K562 (cell line): Measurements from ENCODE around the gene SLC25A28. TPM values are rescaled to one million over a fixed set of nuclear protein-coding genes. Genes with fewer than 3 reads are reported as not detected.

Experiments
- ATAC-seq: fragments of 200-7000 bp; cut with Tn5 transposase; 3 replicates; pipeline ENCODE4 v1.9.1; 2020; ENCODE audit warnings: moderate library complexity
- BruUV-seq: library from RNA; stranded (reverse); fragments of 400-500 nt; replicated peaks from 2 replicates; lab custom pipeline; 2021; lab: Mats Ljungman, UMichigan
- CTCF ChIA-PET: fragments of 300-600 bp; formaldehyde crosslinking; extraction: SDS; loops from one replicate; lab custom pipeline; 2021; ENCODE audit warnings: low intra/inter-chr PET ratio; lab: Yijun Ruan, JAX
- POLR2A ChIA-PET: fragments of 300-600, 350-650 bp; sonication (Branson Sonifier 250); formaldehyde crosslinking; extraction: SDS; loops from one replicate; lab custom pipeline; 2021; ENCODE audit warnings: antibody characterized with exemption, inconsistent platforms; lab: Yijun Ruan, JAX
- DNase-seq, 4 experiments: peaks; one replicate each; pipeline versions ENCODE4 v3.0.0 to v3.0.0-alpha.2; 2011 to 2018; ENCODE audit warnings: low spot score in 3 of 4, mixed read lengths in 3 of 4; ENCODE audit errors: extremely low read depth in 1 of 4
- FAIRE-seq: peaks from 2 replicates; lab custom pipeline; 2011; peaks lifted over from hg19 to GRCh38; lab: Jason Lieb, UNC
- H2AFZ ChIP-seq: 2 replicates; pipeline ENCODE4 v1.6.0; 2011; ENCODE audit warnings: low read depth, low read length, control low read depth, inconsistent platforms
- H3K27ac ChIP-seq: fragments of 200-600 bp; 3 replicates; pipeline ENCODE4 v1.8.0; 2011; ENCODE audit warnings: low read depth, mild to moderate bottlenecking, control low read depth, inconsistent platforms, low read length, moderate library complexity, mixed read lengths; ENCODE audit errors: extremely low read depth
- H3K27me3 ChIP-seq, 2 experiments: fragments of 300-600 bp in 1 of 2; 2 replicates in 1 of 2; 3 replicates in 1 of 2; pipeline versions ENCODE4 v1.6.0 to v1.8.0; 2011; ENCODE audit warnings: inconsistent platforms in 2 of 2, low read length in 2 of 2, mild to moderate bottlenecking in 1 of 2, mixed read lengths in 1 of 2, moderate library complexity in 1 of 2; ENCODE audit not compliant: control insufficient read depth in 2 of 2, insufficient read depth in 2 of 2
- H3K36me3 ChIP-seq: fragments of 300-600 bp; 3 replicates; pipeline ENCODE4 v1.8.0; 2011; ENCODE audit warnings: mild to moderate bottlenecking, low read length, inconsistent platforms; ENCODE audit not compliant: control insufficient read depth, insufficient read depth
- H3K4me1 ChIP-seq, 2 experiments: fragments of 200-600 bp in 1 of 2; replicated peaks in 1 of 2; 2 replicates in 1 of 2; 3 replicates in 1 of 2; pipeline versions ENCODE4 v1.5.1 to v1.8.0; 2011; ENCODE audit warnings: inconsistent platforms in 2 of 2, low read length in 2 of 2, mild to moderate bottlenecking in 1 of 2, mixed read lengths in 1 of 2, moderate library complexity in 1 of 2; ENCODE audit not compliant: control insufficient read depth in 2 of 2, insufficient read depth in 2 of 2
- H3K4me2 ChIP-seq: 2 replicates; pipeline ENCODE4 v1.6.1; 2011; ENCODE audit warnings: low read length, control low read depth, inconsistent platforms, mixed read lengths; ENCODE audit not compliant: insufficient read depth
- H3K4me3 ChIP-seq: fragments of 200-600 bp; sonication (generic), shearing (Covaris generic); 2 replicates; pipeline ENCODE4 v1.5.1; 2016; ENCODE audit warnings: control low read depth, inconsistent platforms
- H3K79me2 ChIP-seq: fragments of 200-600 bp; 3 replicates; pipeline ENCODE4 v1.8.0; 2011; ENCODE audit warnings: low read length, inconsistent platforms; ENCODE audit not compliant: control insufficient read depth, insufficient read depth
- H3K9ac ChIP-seq, 2 experiments: 2 replicates each; pipeline versions ENCODE4 v1.6.0 to v1.6.1; 2011; ENCODE audit warnings: low read depth in 2 of 2, low read length in 2 of 2, control low read depth in 1 of 2, inconsistent platforms in 1 of 2, mild to moderate bottlenecking in 1 of 2, mixed read lengths in 1 of 2; ENCODE audit not compliant: insufficient read depth in 1 of 2
- H3K9me1 ChIP-seq: one replicate; pipeline ENCODE4 v1.6.0; 2011; ENCODE audit warnings: inconsistent platforms, mild to moderate bottlenecking, low read length, moderate library complexity; ENCODE audit not compliant: control insufficient read depth, insufficient read depth
- H3K9me3 ChIP-seq: replicated peaks from 2 replicates; pipeline ENCODE4 v1.5.1; 2011; ENCODE audit warnings: low read depth, low read length, inconsistent platforms; ENCODE audit not compliant: control insufficient read depth, insufficient read depth
- H4K20me1 ChIP-seq: replicated peaks from 2 replicates; pipeline ENCODE4 v1.6.1; 2011; ENCODE audit warnings: low read length, inconsistent platforms, mixed read lengths; ENCODE audit not compliant: control insufficient read depth, insufficient read depth
- ATF7 ChIP-seq: fragments of 450-650 bp; IDR thresholded peaks from 2 replicates; pipeline ENCODE4 v1.7.1; 2014; ENCODE audit warnings: mild to moderate bottlenecking, moderate library complexity
- MCM5 ChIP-seq: fragments of 450-650 bp; IDR thresholded peaks from 2 replicates; pipeline ENCODE4 v1.6.1; 2016; ENCODE audit warnings: low read depth
- MCM7 ChIP-seq, 2 experiments: fragments of 450-650 bp; IDR thresholded peaks; 2 replicates each; pipeline ENCODE4 v1.6.1; 2016 to 2018
- MGA ChIP-seq: fragments of 450-650 bp; IDR thresholded peaks from 2 replicates; pipeline ENCODE4 v1.6.1; 2016; ENCODE audit warnings: mild to moderate bottlenecking, moderate library complexity
- PRMT5 ChIP-seq: sonication (generic); formaldehyde crosslinking; IDR thresholded peaks from 2 replicates; pipeline ENCODE4 v1.5.0; 2020; ENCODE audit warnings: missing genetic modification reagents
- SIN3B ChIP-seq: fragments of 450-650 bp; IDR thresholded peaks from 2 replicates; pipeline ENCODE4 v1.6.1; 2017; ENCODE audit warnings: low read depth, mild to moderate bottlenecking, moderate library complexity
- SIRT6 ChIP-seq: IDR thresholded peaks from one replicate; pipeline ENCODE4 v1.6.1; 2012; ENCODE audit warnings: low read depth, mild to moderate bottlenecking, control low read depth, inconsistent platforms, low read length, moderate library complexity
- SRSF7 ChIP-seq: fragments of 200-400 bp; formaldehyde crosslinking; optimal IDR thresholded peaks from 2 replicates; pipeline ENCODE3; 2017; ENCODE audit warnings: mild to moderate bottlenecking, low read depth, low read length
- ZNF282 ChIP-seq: sonication (generic); formaldehyde crosslinking; IDR thresholded peaks from 2 replicates; pipeline ENCODE4 v1.8.1; 2023; ENCODE audit warnings: missing genetic modification reagents
- in situ Hi-C: fragments of 300-500 bp; cut with MboI; formaldehyde crosslinking; loops from 4 replicates; pipeline ENCODE4 v1.15.0; 2018; ENCODE audit warnings: inconsistent platforms, mixed read lengths
- intact Hi-C: fragments of 100-400 bp; cut with micrococcal nuclease; formaldehyde crosslinking; loops from 2 replicates; pipeline ENCODE4 v1.14.2; 2022
- polyA plus RNA-seq, 8 experiments: library from polyadenylated mRNA; depleted of rRNA in 4 of 8; stranded (reverse) in 5 of 8; unstranded in 3 of 8; fragments of >200 nt; fragmentation: Nextera tagmentation in 2 of 8; fragmentation: Illumina TruSeq in 1 of 8; extraction: Ambion mirVana in 2 of 8; extraction: Trizol in 1 of 8; gene quantifications; 2 replicates each; pipeline versions ENCODE4 v1.2.1 to v1.2.3, GENCODE V29; 2011 to 2014; ENCODE audit warnings: inconsistent platforms in 1 of 8, missing spikeins in 1 of 8
- total RNA-seq, 7 experiments: library from RNA; depleted of rRNA in 6 of 7; stranded (reverse); fragments of >200 nt in 6 of 7; fragmentation: Illumina TruSeq in 2 of 7; extraction: Trizol in 2 of 7; gene quantifications; 2 replicates each; pipeline versions ENCODE4 v1.2.1 to v1.2.3, GENCODE V29; 2011 to 2021; ENCODE audit warnings: low replicate concordance in 1 of 7

Gene SLC25A28
- total and polyA plus RNA-seq, 9 of the 15 experiments (the other 6 are each of a cell fraction or from before 2014, with no cell fraction given) = 6.2 to 32.3 (median 18.8) TPM

- Histone ChIP-seq H2AFZ (no peak overlapping the region), H3K9me3 (no peaks in the 10 kb centered on the region), H3K27ac (no peak overlapping the region), H3K79me2 (no peaks in the 10 kb centered on the region), H3K27me3 (peaks cover 2 to 15% of the 10 kb centered on the region in 2 experiments; a peak in 3 of 5 replicates), H3K36me3 (no peaks in the 10 kb centered on the region), H3K9me1 (no peaks in the 10 kb centered on the region), H3K9ac (no peak overlapping the region), H3K4me3 (no peak overlapping the region), H3K4me1 (no peaks in the 10 kb centered on the region), H3K4me2 (no peak overlapping the region), H4K20me1 (no peaks in the 10 kb centered on the region)
- POLR2A ChIA-PET = no interaction called here
- FAIRE-seq (no peak), DNase-seq (no peak), ATAC-seq (no peak)
- in situ Hi-C loops (loop anchor here (5.0 kb wide), 1 partner anchor 142 kb away; no protein-coding TSS in a partner anchor), intact Hi-C loops (loop anchor here (10.0 kb wide), 1 partner anchor 85 kb away; no protein-coding TSS in a partner anchor)
- CTCF ChIA-PET = no interaction called here
- no TSS peak for BruUV-seq
- TF ChIP-seq MCM5 (no peak), ZNF282 (CRISPR knock-in tag) (no peak), SIRT6 (no peak), SRSF7 (no peak), PRMT5 (CRISPR knock-in tag) (no peak), MCM7 (IDR thresholded peaks at IDR 0.05) (no peak), ATF7 (no peak), MGA (no peak), SIN3B (no peak)
Observed at GRCh38 chr10:99569961-99570360, 50.3 kb downstream of the SLC25A28 start.
